Colonic mucosa (tissue), 4 donors: ENCODE results near the gene FAM221B. TPM values are rescaled to one million over a fixed set of nuclear protein-coding genes. Genes with fewer than 3 reads are reported as not detected.

Experiments used
- DNase-seq: peaks from one replicate; pipeline ENCODE4 v3.0.0-alpha.2; 2020
- H3K27ac ChIP-seq: fragments of 200-600 bp; one replicate; pipeline ENCODE4 v1.8.0; 2021
- H3K27me3 ChIP-seq: fragments of 200-600 bp; one replicate; pipeline ENCODE4 v1.8.0; 2021
- H3K36me3 ChIP-seq: fragments of 200-600 bp; one replicate; pipeline ENCODE4 v1.8.0; 2021
- H3K4me1 ChIP-seq: fragments of 200-600 bp; one replicate; pipeline ENCODE4 v1.8.0; 2021; ENCODE audit warnings: mild to moderate bottlenecking
- H3K4me3 ChIP-seq: fragments of 200-600 bp; one replicate; pipeline ENCODE4 v1.8.0; 2021
- H3K9ac ChIP-seq, 2 donors: one replicate each; pipeline ENCODE4 v1.7.0; 2013; ENCODE audit warnings: control low read depth in 2 of 2, low read depth in 2 of 2, low read length in 2 of 2
- H3K9me3 ChIP-seq: fragments of 200-600 bp; one replicate; pipeline ENCODE4 v1.8.0; 2021
- intact Hi-C: fragments of 100-400 bp; cut with DNase I; formaldehyde crosslinking; loops from one replicate; pipeline ENCODE4 v1.14.1; 2022
- total RNA-seq, 2 donors: library from RNA; stranded (reverse); fragmentation: NEBNext Ultra II Directional in 1 of 2; extraction: Animal tissue kit (Norgen Biotek cat#: 25700) in 1 of 2; gene quantifications; one replicate each; pipeline ENCODE4 v1.2.1, GENCODE V29; 2021
- TF ChIP-seq, protein P1 (sequence below): fragments of 200-600 bp; IDR thresholded peaks from one replicate; pipeline ENCODE4 v1.8.0; 2022; ENCODE audit warnings: antibody characterized with exemption, mild to moderate bottlenecking
- donor health status: healthy.
- donor health status: DM: no; HTN: no; CAD: no.
- donor health status: DM: no; HTN: no; CAD: no.

The FAM221B gene
- total RNA-seq, 2 donors from 2014 or later, result 0.05 TPM; not detected in 1

DNA sequence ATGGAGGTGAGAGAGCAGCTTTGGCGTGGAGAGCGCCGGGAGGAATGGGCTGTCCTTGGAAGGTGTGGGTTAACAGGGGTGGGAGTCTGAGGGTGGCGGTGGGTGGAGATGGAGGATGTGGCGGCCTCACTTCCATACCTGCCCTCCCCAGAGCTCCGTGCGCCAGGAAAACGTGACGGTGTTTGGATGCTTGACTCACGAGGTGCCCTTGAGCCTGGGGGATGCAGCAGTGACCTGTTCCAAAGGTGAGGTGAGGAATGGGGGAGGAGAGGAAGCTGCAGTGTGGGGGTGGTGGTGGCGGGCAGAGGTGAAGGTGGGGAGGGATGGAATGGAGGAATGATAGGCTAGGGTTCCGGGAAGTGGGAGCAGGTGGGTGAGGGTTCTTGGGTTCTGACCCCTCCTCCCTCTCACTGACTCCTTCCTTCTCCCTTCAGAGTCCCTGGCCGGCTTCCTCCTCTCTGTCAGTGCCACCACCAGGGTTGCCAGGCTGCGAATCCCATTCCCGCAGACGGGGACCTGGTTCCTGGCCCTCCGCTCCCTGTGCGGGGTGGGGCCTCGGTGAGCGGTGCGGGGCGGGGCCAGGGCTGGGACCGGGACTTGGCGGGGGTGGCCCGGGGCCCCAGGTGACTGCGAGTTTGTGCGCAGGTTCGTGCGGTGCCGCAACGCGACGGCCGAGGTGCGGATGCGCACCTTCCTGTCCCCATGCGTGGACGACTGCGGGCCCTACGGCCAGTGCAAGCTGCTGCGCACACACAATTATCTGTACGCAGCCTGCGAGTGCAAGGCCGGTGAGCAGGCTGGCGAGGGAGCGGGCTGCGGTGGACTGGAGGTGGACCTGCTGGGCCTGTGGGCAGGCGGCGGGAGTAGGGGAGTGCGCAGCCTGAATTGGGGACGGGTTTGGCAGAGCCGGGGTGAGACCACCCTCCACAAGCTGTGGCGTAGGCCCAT is 17.6 kb upstream of the FAM221B start:
- Histone ChIP-seq H3K4me3 (no peak overlapping the region), H3K4me1 (peaks cover 8% of the 10 kb centered on the region), H3K27ac (peak overlapping the region; percentile 26), H3K9ac (peak overlapping the region in 1 of 2 donors; percentile 4), H3K9me3 (no peaks in the 10 kb centered on the region), H3K27me3 (no peaks in the 10 kb centered on the region), H3K36me3 (no peaks in the 10 kb centered on the region)
- no peak for DNase-seq
- TF ChIP-seq, protein P1, sequence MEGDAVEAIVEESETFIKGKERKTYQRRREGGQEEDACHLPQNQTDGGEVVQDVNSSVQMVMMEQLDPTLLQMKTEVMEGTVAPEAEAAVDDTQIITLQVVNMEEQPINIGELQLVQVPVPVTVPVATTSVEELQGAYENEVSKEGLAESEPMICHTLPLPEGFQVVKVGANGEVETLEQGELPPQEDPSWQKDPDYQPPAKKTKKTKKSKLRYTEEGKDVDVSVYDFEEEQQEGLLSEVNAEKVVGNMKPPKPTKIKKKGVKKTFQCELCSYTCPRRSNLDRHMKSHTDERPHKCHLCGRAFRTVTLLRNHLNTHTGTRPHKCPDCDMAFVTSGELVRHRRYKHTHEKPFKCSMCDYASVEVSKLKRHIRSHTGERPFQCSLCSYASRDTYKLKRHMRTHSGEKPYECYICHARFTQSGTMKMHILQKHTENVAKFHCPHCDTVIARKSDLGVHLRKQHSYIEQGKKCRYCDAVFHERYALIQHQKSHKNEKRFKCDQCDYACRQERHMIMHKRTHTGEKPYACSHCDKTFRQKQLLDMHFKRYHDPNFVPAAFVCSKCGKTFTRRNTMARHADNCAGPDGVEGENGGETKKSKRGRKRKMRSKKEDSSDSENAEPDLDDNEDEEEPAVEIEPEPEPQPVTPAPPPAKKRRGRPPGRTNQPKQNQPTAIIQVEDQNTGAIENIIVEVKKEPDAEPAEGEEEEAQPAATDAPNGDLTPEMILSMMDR, result no peak
- intact Hi-C loops, result no loop called here

DNA sequence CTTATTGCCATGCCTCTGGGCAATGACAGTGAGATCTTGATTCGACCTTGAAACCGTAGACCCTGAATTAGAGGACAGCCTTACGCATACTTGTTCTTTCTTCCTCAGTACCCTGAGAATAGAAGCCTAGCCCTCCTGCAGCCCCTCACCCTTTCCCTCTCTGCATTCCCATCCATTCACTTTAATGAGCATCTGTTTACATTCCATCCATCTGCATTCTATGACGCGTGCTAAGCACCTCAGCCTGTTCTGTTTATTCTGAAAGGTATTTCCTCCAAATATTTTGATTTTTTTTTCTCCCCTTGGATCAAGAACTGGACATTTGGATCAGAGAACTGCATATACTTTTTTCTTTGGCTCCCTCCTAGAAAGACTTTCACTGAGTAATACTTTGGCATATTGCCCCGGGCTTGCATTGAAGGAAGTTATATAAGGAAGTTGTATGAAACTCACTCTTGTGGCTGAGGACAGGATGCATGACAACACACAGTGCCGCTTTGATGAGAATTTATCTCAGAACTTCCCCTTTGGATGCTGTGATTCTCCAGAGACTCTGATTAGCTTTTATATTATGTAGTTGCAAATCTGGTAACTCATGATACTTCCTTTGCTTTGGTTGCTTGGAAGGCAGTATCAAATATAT is 16.2 kb upstream of the FAM221B start:
- DNase-seq, result peak; percentile 73
- intact Hi-C loops, result no loop called here
- H3K4me3 ChIP-seq, result no peak overlapping the region
- peak overlapping the region in 1 of 2 donors; percentile 21 for H3K9ac ChIP-seq
- no peaks in the 10 kb centered on the region for H3K9me3 ChIP-seq
- H3K4me1 ChIP-seq, result peaks cover 8% of the 10 kb centered on the region
- H3K27me3 ChIP-seq, result no peaks in the 10 kb centered on the region
- H3K36me3 ChIP-seq, result no peaks in the 10 kb centered on the region
- H3K27ac ChIP-seq, result peak overlapping the region; percentile 26
- TF ChIP-seq, protein P1, result no peak

DNA sequence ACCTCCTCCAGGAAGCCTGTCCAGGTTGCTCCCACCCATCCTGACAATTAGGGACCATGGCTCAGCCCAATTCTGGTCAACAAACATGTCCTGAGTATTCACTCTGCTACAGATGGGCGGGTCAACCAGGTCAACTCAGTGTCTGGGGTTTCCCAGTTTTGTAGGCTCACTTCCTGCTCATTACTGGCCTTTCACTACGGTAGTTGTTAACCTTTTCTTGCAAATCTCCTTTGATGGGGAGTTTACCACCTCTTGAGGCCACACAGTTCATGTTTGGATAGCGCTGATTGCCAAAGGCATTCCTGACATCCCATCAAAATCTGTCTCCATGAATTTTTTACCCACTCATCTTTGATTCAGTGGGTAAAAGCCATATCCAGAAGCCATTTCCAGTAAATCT is 14.3 kb upstream of the FAM221B start:
- DNase-seq, result no peak
- Histone ChIP-seq H3K4me1 (peaks cover 8% of the 10 kb centered on the region), H3K9ac (no peak overlapping the region), H3K36me3 (no peaks in the 10 kb centered on the region), H3K27ac (no peak overlapping the region), H3K27me3 (no peaks in the 10 kb centered on the region), H3K9me3 (no peaks in the 10 kb centered on the region), H3K4me3 (no peak overlapping the region)
- TF ChIP-seq, protein P1, result no peak
- intact Hi-C loops, result no loop called here

DNA sequence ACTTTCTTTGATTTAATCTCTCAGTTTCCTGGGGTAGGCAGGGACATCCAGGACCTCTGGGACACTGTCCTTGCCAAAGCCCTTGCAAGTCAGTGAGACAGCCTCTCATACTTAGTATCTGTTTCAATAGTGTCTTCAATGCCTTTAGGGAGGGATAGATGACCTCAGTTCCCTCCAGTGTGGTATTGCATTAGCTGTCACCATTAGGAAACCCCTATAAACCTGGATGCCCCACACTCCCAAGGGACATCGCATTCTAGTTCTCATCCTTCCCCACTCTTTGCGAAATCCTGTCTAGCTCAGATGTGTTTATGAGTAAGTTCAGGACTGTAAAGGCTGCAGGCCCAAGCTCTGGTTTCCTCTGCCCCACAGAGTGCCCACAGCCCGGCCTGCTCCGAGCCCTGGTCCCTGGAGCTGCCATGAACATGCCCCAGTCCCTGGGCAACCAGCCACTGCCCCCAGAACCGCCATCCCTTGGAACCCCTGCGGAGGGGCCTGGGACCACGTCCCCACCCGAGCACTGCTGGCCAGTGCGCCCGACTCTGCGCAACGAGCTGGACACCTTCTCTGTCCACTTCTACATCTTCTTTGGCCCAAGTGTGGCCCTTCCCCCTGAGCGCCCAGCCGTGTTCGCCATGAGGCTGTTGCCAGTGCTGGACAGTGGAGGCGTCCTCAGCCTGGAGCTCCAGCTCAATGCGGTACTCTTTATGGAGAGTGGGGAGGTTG is 13.7 kb upstream of the FAM221B start:
- no peak overlapping the region for H3K4me3 ChIP-seq
- intact Hi-C loops, result no loop called here
- H3K27ac ChIP-seq, result no peak overlapping the region
- no peak overlapping the region for H3K9ac ChIP-seq
- H3K27me3 ChIP-seq, result no peaks in the 10 kb centered on the region
- H3K36me3 ChIP-seq, result no peaks in the 10 kb centered on the region
- TF ChIP-seq, protein P1, result no peak
- no peak for DNase-seq
- H3K9me3 ChIP-seq, result no peaks in the 10 kb centered on the region
- H3K4me1 ChIP-seq, result peaks cover 8% of the 10 kb centered on the region

DNA sequence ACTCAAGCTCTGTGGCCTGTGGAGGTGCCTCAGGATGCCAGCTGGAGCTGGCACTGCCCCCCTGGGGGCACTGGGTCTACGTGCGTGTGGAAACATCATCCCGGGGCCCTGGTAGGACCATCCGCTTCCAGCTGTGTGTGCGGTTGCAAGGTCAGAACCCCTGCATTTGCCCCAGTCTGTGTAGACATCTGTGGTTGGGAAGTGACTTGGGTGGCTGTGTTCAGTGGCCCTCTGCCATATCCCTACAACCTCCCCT is 13.0 kb upstream of the FAM221B start:
- Histone ChIP-seq H3K27ac (no peak overlapping the region), H3K36me3 (no peaks in the 10 kb centered on the region), H3K27me3 (no peaks in the 10 kb centered on the region), H3K4me1 (peaks cover 8% of the 10 kb centered on the region), H3K9me3 (no peaks in the 10 kb centered on the region), H3K9ac (no peak overlapping the region), H3K4me3 (no peak overlapping the region)
- TF ChIP-seq, protein P1, result no peak
- intact Hi-C loops, result no loop called here
- DNase-seq, result no peak
